SK-N-SH (cell line): ENCODE measurements around the gene CHST15. TPM values are rescaled to one million over a fixed set of nuclear protein-coding genes. Genes with fewer than 3 reads are reported as not detected.

ENCODE experiments used
- CTCF ChIA-PET: fragments of 300-600, 350-600 bp; formaldehyde crosslinking; extraction: SDS; loops from one replicate; lab custom pipeline; 2021; lab: Yijun Ruan, JAX
- POLR2A ChIA-PET: fragments of 350-600 bp; sonication (Branson Sonifier 250); formaldehyde crosslinking; extraction: SDS; loops from one replicate; lab custom pipeline; 2020; ENCODE audit warnings: antibody characterized with exemption, inconsistent platforms; lab: Yijun Ruan, JAX
- DNase-seq: peaks from one replicate; pipeline ENCODE4 v3.0.0; 2012
- H2AFZ ChIP-seq: fragments of 200-600 bp; sonication (generic); 2 replicates; pipeline ENCODE4 v1.8.1; 2016; ENCODE audit warnings: antibody characterized with exemption, mild to moderate bottlenecking, low read depth
- H3F3A ChIP-seq: fragments of 200-600 bp; sonication (generic); replicated peaks from 2 replicates; pipeline ENCODE3; 2016; ENCODE audit warnings: antibody characterized with exemption, mild to moderate bottlenecking; ENCODE audit not compliant: insufficient read depth
- H3K27ac ChIP-seq, 2 experiments: fragments of 200-500 bp in 1 of 2; fragments of 200-600 bp in 1 of 2; sonication (Bioruptor generic) in 1 of 2; sonication (generic), shearing (Covaris generic) in 1 of 2; 2 replicates each; pipeline versions ENCODE4 v1.5.1 to v1.6.1; 2014 to 2016; ENCODE audit warnings: low read depth in 2 of 2, inconsistent platforms in 1 of 2, low read length in 1 of 2, mild to moderate bottlenecking in 1 of 2, mixed read lengths in 1 of 2
- H3K27me3 ChIP-seq: fragments of 200-600 bp; sonication (generic), shearing (Covaris generic); 2 replicates; pipeline ENCODE4 v1.6.1; 2016; ENCODE audit warnings: mixed run types; ENCODE audit not compliant: insufficient read depth
- H3K36me3 ChIP-seq, 2 experiments: fragments of 200-500 bp in 1 of 2; fragments of 200-600 bp in 1 of 2; sonication (Bioruptor generic) in 1 of 2; sonication (generic) in 1 of 2; replicated peaks in 1 of 2; 2 replicates each; pipeline versions ENCODE3 to v1.5.1; 2014 to 2016; ENCODE audit warnings: low read length in 1 of 2, mild to moderate bottlenecking in 1 of 2; ENCODE audit not compliant: insufficient read depth in 2 of 2, control insufficient read depth in 1 of 2
- H3K4me1 ChIP-seq, 2 experiments: fragments of 200-500 bp in 1 of 2; fragments of 200-600 bp in 1 of 2; sonication (Bioruptor generic) in 1 of 2; sonication (generic), shearing (Covaris generic) in 1 of 2; 2 replicates each; pipeline versions ENCODE4 v1.5.1 to v1.6.1; 2014 to 2016; ENCODE audit warnings: low read depth in 1 of 2, low read length in 1 of 2, mixed run types in 1 of 2; ENCODE audit not compliant: insufficient read depth in 2 of 2, control insufficient read depth in 1 of 2
- H3K4me2 ChIP-seq: fragments of 200-600 bp; sonication (generic), shearing (Covaris generic); 2 replicates; pipeline ENCODE4 v1.6.1; 2017; ENCODE audit warnings: mixed run types
- H3K4me3 ChIP-seq, 2 experiments: fragments of 200-500 bp in 1 of 2; fragments of 200-600 bp in 1 of 2; sonication (Bioruptor generic) in 1 of 2; sonication (generic), shearing (Covaris generic) in 1 of 2; 2 replicates each; pipeline versions ENCODE4 v1.5.1 to v1.8.1; 2014 to 2016; ENCODE audit warnings: low read depth in 2 of 2, inconsistent platforms in 1 of 2, low read length in 1 of 2, mild to moderate bottlenecking in 1 of 2, mixed read lengths in 1 of 2, moderate library complexity in 1 of 2
- H3K79me2 ChIP-seq: fragments of 200-600 bp; sonication (generic); 2 replicates; pipeline ENCODE4 v1.8.1; 2017; ENCODE audit warnings: mild to moderate bottlenecking; ENCODE audit not compliant: insufficient read depth
- H3K9ac ChIP-seq: fragments of 200-600 bp; sonication (generic); 2 replicates; pipeline ENCODE4 v1.6.1; 2017; ENCODE audit warnings: mixed run types
- H3K9me2 ChIP-seq: fragments of 200-600 bp; sonication (generic); 2 replicates; pipeline ENCODE4 v1.6.1; 2017; ENCODE audit warnings: mixed run types
- H3K9me3 ChIP-seq: fragments of 200-600 bp; sonication (generic); 2 replicates; pipeline ENCODE4 v1.6.1; 2017; ENCODE audit warnings: mixed run types, mild to moderate bottlenecking, moderate library complexity
- H4K20me1 ChIP-seq: fragments of 200-600 bp; sonication (generic); 2 replicates; pipeline ENCODE4 v1.6.1; 2017; ENCODE audit warnings: mild to moderate bottlenecking, mixed run types; ENCODE audit not compliant: insufficient read depth
- CHD2 ChIP-seq: fragments of 150-350 bp; IDR thresholded peaks from 2 replicates; pipeline ENCODE4 v1.6.1; 2018; ENCODE audit warnings: low read length; ENCODE audit not compliant: partially characterized antibody
- EP300 ChIP-seq, 2 experiments: IDR thresholded peaks; 2 replicates each; pipeline versions ENCODE4 v1.4.0 to v1.6.1; 2012; ENCODE audit warnings: borderline replicate concordance in 1 of 2, low read depth in 1 of 2, low read length in 1 of 2
- EZH2phosphoT487 ChIP-seq: fragments of 200-600 bp; sonication (generic); IDR thresholded peaks from 2 replicates; pipeline ENCODE4 v1.6.1; 2017; ENCODE audit warnings: low read depth, mixed run types, mild to moderate bottlenecking, antibody characterized with exemption, moderate library complexity, borderline replicate concordance
- FOSL2 ChIP-seq: IDR thresholded peaks from 2 replicates; pipeline ENCODE4 v1.4.0; 2012; ENCODE audit warnings: low read depth, mild to moderate bottlenecking, moderate library complexity, borderline replicate concordance
- FOXM1 ChIP-seq: IDR thresholded peaks from 2 replicates; pipeline ENCODE4 v1.4.0; 2012; ENCODE audit warnings: low read depth, mild to moderate bottlenecking
- GATA2 ChIP-seq: sonication (generic); formaldehyde crosslinking; IDR thresholded peaks from 2 replicates; pipeline ENCODE4 v1.5.0; 2020; ENCODE audit warnings: mild to moderate bottlenecking, missing genetic modification reagents
- IRF3 ChIP-seq: fragments of 150-350 bp; IDR thresholded peaks from 2 replicates; pipeline ENCODE4 v1.6.1; 2016; ENCODE audit warnings: mild to moderate bottlenecking, low read depth, low read length
- NFIC ChIP-seq: IDR thresholded peaks from 2 replicates; pipeline ENCODE4 v1.4.0; 2012; ENCODE audit warnings: borderline replicate concordance
- PBX3 ChIP-seq: IDR thresholded peaks from 2 replicates; pipeline ENCODE4; 2012
- POLR2AphosphoS5 ChIP-seq: IDR thresholded peaks from 2 replicates; pipeline ENCODE4 v1.6.1; 2012; ENCODE audit warnings: low read depth, low read length
- SIN3A ChIP-seq: IDR thresholded peaks from 2 replicates; pipeline ENCODE4 v1.6.1; 2012; ENCODE audit warnings: low read depth, mild to moderate bottlenecking, low read length, moderate library complexity, borderline replicate concordance
- TAF1 ChIP-seq: IDR thresholded peaks from 2 replicates; pipeline ENCODE4 v1.6.1; 2012; ENCODE audit warnings: low read depth, mild to moderate bottlenecking, low read length, moderate library complexity, borderline replicate concordance
- TCF12 ChIP-seq: IDR thresholded peaks from 2 replicates; pipeline ENCODE4 v1.4.0; 2012
- YY1 ChIP-seq: IDR thresholded peaks from 2 replicates; pipeline ENCODE4 v1.4.0; 2012; ENCODE audit warnings: low read depth, mild to moderate bottlenecking
- WGBS: methylation state at CpG from one replicate; pipeline ENCODE4 v1.1.6; 2017; ENCODE audit warnings: low lambda C conversion rate; 5-methylcytosine and 5-hydroxymethylcytosine counted together
- polyA plus RNA-seq, 3 experiments: library from polyadenylated mRNA; depleted of rRNA; stranded (reverse); fragments of >200 nt; gene quantifications; 2 replicates each; pipeline ENCODE4 v1.2.3, GENCODE V29; 2012
- TF ChIP-seq, protein P1 (sequence below): fragments of 150-350 bp; IDR thresholded peaks from 2 replicates; pipeline ENCODE4 v1.6.1; 2017; ENCODE audit warnings: antibody characterized with exemption, low read length, low read depth, borderline replicate concordance
- TF ChIP-seq, protein P2 (sequence below): IDR thresholded peaks from 2 replicates; pipeline ENCODE4 v1.4.0; 2012; ENCODE audit warnings: low read depth, borderline replicate concordance
- TF ChIP-seq, protein P3 (sequence below): fragments of 200-600 bp; sonication (generic); IDR thresholded peaks from 2 replicates; pipeline ENCODE4 v1.6.1; 2017; ENCODE audit warnings: antibody characterized with exemption, mild to moderate bottlenecking, moderate library complexity

Gene CHST15
- polyA plus RNA-seq, 1 of the 3 experiments (the other 2 are of a cell fraction): 0.02 TPM

- TF ChIP-seq POLR2AphosphoS5 (no peak), EZH2phosphoT487 (no peak), FOSL2 (no peak), EP300 (IDR thresholded peaks at IDR 0.05; ENCODE audit: borderline replicate concordance in 1 of 2, low read depth in 1 of 2, low read length in 1 of 2) (no peak), NFIC (no peak), TCF12 (no peak), IRF3 (no peak), FOXM1 (no peak), TAF1 (no peak), SIN3A (no peak), CHD2 (no peak), GATA2 (CRISPR knock-in tag) (no peak)
- TF ChIP-seq, protein P1, sequence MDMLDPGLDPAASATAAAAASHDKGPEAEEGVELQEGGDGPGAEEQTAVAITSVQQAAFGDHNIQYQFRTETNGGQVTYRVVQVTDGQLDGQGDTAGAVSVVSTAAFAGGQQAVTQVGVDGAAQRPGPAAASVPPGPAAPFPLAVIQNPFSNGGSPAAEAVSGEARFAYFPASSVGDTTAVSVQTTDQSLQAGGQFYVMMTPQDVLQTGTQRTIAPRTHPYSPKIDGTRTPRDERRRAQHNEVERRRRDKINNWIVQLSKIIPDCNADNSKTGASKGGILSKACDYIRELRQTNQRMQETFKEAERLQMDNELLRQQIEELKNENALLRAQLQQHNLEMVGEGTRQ: no peak
- TF ChIP-seq, protein P2, sequence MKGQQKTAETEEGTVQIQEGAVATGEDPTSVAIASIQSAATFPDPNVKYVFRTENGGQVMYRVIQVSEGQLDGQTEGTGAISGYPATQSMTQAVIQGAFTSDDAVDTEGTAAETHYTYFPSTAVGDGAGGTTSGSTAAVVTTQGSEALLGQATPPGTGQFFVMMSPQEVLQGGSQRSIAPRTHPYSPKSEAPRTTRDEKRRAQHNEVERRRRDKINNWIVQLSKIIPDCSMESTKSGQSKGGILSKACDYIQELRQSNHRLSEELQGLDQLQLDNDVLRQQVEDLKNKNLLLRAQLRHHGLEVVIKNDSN: no peak
- Histone ChIP-seq H3K9me3 (no peaks in the 10 kb centered on the region), H3K4me3 (no peak overlapping the region), H3K4me1 (no peaks in the 10 kb centered on the region), H3K36me3 (no peaks in the 10 kb centered on the region), H2AFZ (no peak overlapping the region), H3K79me2 (no peaks in the 10 kb centered on the region), H3K27ac (no peak overlapping the region), H3K9me2 (no peaks in the 10 kb centered on the region), H3K9ac (no peak overlapping the region), H3K4me2 (no peak overlapping the region), H3K27me3 (no peaks in the 10 kb centered on the region), H3F3A (no peaks in the 10 kb centered on the region), H4K20me1 (no peaks in the 10 kb centered on the region)
- WGBS: 51% methylated on average over 18 of the region's 18 CpGs
- ChIA-PET CTCF (no interaction called here), POLR2A (no interaction called here)
- DNase-seq: no peak
Measured at GRCh38 chr10:124045801-124046355, 47.5 kb downstream of the CHST15 start.

DNA sequence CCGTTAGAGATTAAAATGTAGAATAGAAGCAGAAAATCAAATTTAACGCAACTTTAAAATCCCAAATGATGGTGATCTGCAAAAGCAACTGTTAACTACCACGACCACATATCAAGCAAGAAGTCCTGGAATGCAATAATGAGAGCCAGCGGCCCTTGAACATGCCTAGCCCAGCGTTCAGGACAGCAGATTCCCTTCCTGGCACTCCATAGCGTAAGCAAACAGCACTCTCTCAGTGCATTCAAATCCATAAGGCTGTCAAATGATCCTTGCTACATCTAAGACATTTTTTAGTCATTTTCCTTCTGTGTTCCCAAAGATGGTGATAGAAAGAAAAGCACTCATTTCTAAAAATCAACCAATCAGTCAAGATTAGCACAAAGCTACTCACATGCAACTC lies 48.1 kb downstream of the CHST15 start:
- H3K4me2 ChIP-seq: no peak overlapping the region
- no peaks in the 10 kb centered on the region for H3K79me2 ChIP-seq
- 51% methylated on average over 6 of the region's 6 CpGs for WGBS
- no peaks in the 10 kb centered on the region for H4K20me1 ChIP-seq
- DNase-seq: no peak
- H3K36me3 ChIP-seq: no peaks in the 10 kb centered on the region
- H3F3A ChIP-seq: no peaks in the 10 kb centered on the region
- no peak overlapping the region for H3K9ac ChIP-seq
- no peaks in the 10 kb centered on the region for H3K27me3 ChIP-seq
- no peak overlapping the region for H3K4me3 ChIP-seq
- H3K9me3 ChIP-seq: no peaks in the 10 kb centered on the region
- no peak overlapping the region for H2AFZ ChIP-seq
- no peak overlapping the region for H3K27ac ChIP-seq
- H3K4me1 ChIP-seq: no peaks in the 10 kb centered on the region
- ChIA-PET POLR2A (no interaction called here), CTCF (no interaction called here)
- no peaks in the 10 kb centered on the region for H3K9me2 ChIP-seq
- TF ChIP-seq, protein P3, sequence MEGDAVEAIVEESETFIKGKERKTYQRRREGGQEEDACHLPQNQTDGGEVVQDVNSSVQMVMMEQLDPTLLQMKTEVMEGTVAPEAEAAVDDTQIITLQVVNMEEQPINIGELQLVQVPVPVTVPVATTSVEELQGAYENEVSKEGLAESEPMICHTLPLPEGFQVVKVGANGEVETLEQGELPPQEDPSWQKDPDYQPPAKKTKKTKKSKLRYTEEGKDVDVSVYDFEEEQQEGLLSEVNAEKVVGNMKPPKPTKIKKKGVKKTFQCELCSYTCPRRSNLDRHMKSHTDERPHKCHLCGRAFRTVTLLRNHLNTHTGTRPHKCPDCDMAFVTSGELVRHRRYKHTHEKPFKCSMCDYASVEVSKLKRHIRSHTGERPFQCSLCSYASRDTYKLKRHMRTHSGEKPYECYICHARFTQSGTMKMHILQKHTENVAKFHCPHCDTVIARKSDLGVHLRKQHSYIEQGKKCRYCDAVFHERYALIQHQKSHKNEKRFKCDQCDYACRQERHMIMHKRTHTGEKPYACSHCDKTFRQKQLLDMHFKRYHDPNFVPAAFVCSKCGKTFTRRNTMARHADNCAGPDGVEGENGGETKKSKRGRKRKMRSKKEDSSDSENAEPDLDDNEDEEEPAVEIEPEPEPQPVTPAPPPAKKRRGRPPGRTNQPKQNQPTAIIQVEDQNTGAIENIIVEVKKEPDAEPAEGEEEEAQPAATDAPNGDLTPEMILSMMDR: no peak
- TF ChIP-seq PBX3: no peak
- TF ChIP-seq, protein P1: no peak
- no peak for TF ChIP-seq YY1
- TF ChIP-seq, protein P2: no peak
- no peak for TF ChIP-seq TCF12
- TF ChIP-seq SIN3A: no peak
- no peak for TF ChIP-seq IRF3
- TF ChIP-seq TAF1: no peak
